ENCODE measurements around the gene PHEX.
A peak's percentile ranks its signal among the peaks of the same experiment; 100 is the strongest.

Gene PHEX

GRCh38 chrX:22032084-22032483, at the start of gene PHEX:
Gene PHEX, plus strand, starts transcription at chrX:22032325. Its CDS starts 681 bp downstream, at chrX:22033006.
- DNase-seq (ENCODE audit: low spot score), result no peak

GRCh38 chrX:21985332-21985777, 46.8 kb upstream of the PHEX start:
- peak; percentile 67 for DNase-seq (ENCODE audit: low spot score)

GRCh38 chrX:21986596-21986995, 45.5 kb upstream of the PHEX start:
- peak; percentile 29 for DNase-seq (ENCODE audit: low spot score)

- no peak for DNase-seq (ENCODE audit: low spot score)
These were observed 42.7 kb upstream of the PHEX start for GRCh38 chrX:21989384-21989783.

- DNase-seq (ENCODE audit: low spot score), result no peak
These were observed 41.3 kb upstream of the PHEX start for GRCh38 chrX:21990832-21991231.

GRCh38 chrX:21991504-21991903, 40.6 kb upstream of the PHEX start:
- DNase-seq (ENCODE audit: low spot score), result no peak

- no peak for DNase-seq (ENCODE audit: low spot score)
These were observed 38.9 kb upstream of the PHEX start for GRCh38 chrX:21993265-21993664.

GRCh38 chrX:21996872-21997455, 35.2 kb upstream of the PHEX start:
- DNase-seq (ENCODE audit: low spot score), result peak; percentile 13

- no peak for DNase-seq (ENCODE audit: low spot score)
These were observed 34.1 kb upstream of the PHEX start for GRCh38 chrX:21998037-21998436.

- DNase-seq (ENCODE audit: low spot score), result no peak
These were observed 27.3 kb upstream of the PHEX start for GRCh38 chrX:22004866-22005265.

- no peak for DNase-seq (ENCODE audit: low spot score)
These were observed 20.1 kb upstream of the PHEX start for GRCh38 chrX:22012051-22012450.

- DNase-seq (ENCODE audit: low spot score), result no peak
These were observed 19.2 kb upstream of the PHEX start for GRCh38 chrX:22012931-22013330.

GRCh38 chrX:22015139-22015750, 16.9 kb upstream of the PHEX start:
- no peak for DNase-seq (ENCODE audit: low spot score)

GRCh38 chrX:22021751-22022324, 10.3 kb upstream of the PHEX start:
- DNase-seq (ENCODE audit: low spot score), result no peak

- no peak for DNase-seq (ENCODE audit: low spot score)
These were observed 7.5 kb upstream of the PHEX start for GRCh38 chrX:22024577-22024976.

- DNase-seq (ENCODE audit: low spot score), result no peak
These were observed 6.4 kb upstream of the PHEX start for GRCh38 chrX:22025751-22026150.

- no peak for DNase-seq (ENCODE audit: low spot score)
These were observed 5.4 kb upstream of the PHEX start for GRCh38 chrX:22026731-22027130.

- no peak for DNase-seq (ENCODE audit: low spot score)
These were observed 381 bp downstream of the PHEX start for GRCh38 chrX:22032506-22032905.

GRCh38 chrX:22033818-22034217, 1.7 kb downstream of the PHEX start:
- no peak for DNase-seq (ENCODE audit: low spot score)

- no peak for DNase-seq (ENCODE audit: low spot score)
These were observed 3.1 kb downstream of the PHEX start for GRCh38 chrX:22035236-22035635.

GRCh38 chrX:22037225-22037624, 5.1 kb downstream of the PHEX start:
- no peak for DNase-seq (ENCODE audit: low spot score)

- no peak for DNase-seq (ENCODE audit: low spot score)
These were observed 5.9 kb downstream of the PHEX start for GRCh38 chrX:22037911-22038537.

- no peak for DNase-seq (ENCODE audit: low spot score)
These were observed 7.4 kb downstream of the PHEX start for GRCh38 chrX:22039541-22039940.

All from AG20443 (cell line).